HepG2 (cell line): ENCODE results near the gene FRK. TPM values are rescaled to one million over a fixed set of nuclear protein-coding genes. Genes with fewer than 3 reads are reported as not detected.

Source experiments
- ATF6 ChIP-seq: sonication (generic); formaldehyde crosslinking; conservative IDR thresholded peaks from 2 replicates; pipeline ENCODE4 v1.4.0; 2020; ENCODE audit warnings: missing genetic modification reagents
- EEA1 ChIP-seq: sonication (generic); formaldehyde crosslinking; IDR thresholded peaks from 2 replicates; pipeline ENCODE4 v1.5.1; 2020; ENCODE audit warnings: mild to moderate bottlenecking, missing genetic modification reagents, borderline replicate concordance
- GATA4 ChIP-seq: sonication (generic); IDR thresholded peaks from 2 replicates; pipeline ENCODE4 v1.6.1; 2016; ENCODE audit warnings: antibody characterized with exemption, low read depth, borderline replicate concordance
- HDAC1 ChIP-seq: sonication (generic); formaldehyde crosslinking; IDR thresholded peaks from 2 replicates; pipeline ENCODE4 v1.5.1; 2020; ENCODE audit warnings: mild to moderate bottlenecking, missing genetic modification reagents
- HDAC6 ChIP-seq: fragments of 200-600 bp; sonication (generic); IDR thresholded peaks from 2 replicates; pipeline ENCODE4 v1.7.0; 2017; ENCODE audit warnings: mild to moderate bottlenecking, antibody characterized with exemption, low read length, low read depth
- NRL ChIP-seq: sonication (generic); formaldehyde crosslinking; IDR thresholded peaks from 2 replicates; pipeline ENCODE4 v1.5.0; 2020; ENCODE audit warnings: missing genetic modification reagents, mild to moderate bottlenecking, moderate library complexity, borderline replicate concordance
- RBFOX2 ChIP-seq: fragments of 200-400 bp; formaldehyde crosslinking; IDR thresholded peaks from 2 replicates; pipeline ENCODE4 v1.6.1; 2017; ENCODE audit warnings: low read depth, mild to moderate bottlenecking, low read length
- SALL1 ChIP-seq: sonication (generic); formaldehyde crosslinking; IDR thresholded peaks from 2 replicates; pipeline ENCODE4 v1.8.0; 2022; ENCODE audit warnings: mild to moderate bottlenecking, missing genetic modification reagents
- THAP11 ChIP-seq: IDR thresholded peaks from 2 replicates; pipeline ENCODE4 v1.6.1; 2016; ENCODE audit warnings: missing biosample characterization, missing genetic modification reagents
- TP53 ChIP-seq: sonication (generic); formaldehyde crosslinking; conservative IDR thresholded peaks from 2 replicates; pipeline ENCODE4 v1.4.0; 2020; ENCODE audit warnings: missing genetic modification reagents
- ZNF121 ChIP-seq: sonication (generic); formaldehyde crosslinking; IDR thresholded peaks from 2 replicates; pipeline ENCODE4 v1.5.0; 2020; ENCODE audit warnings: mild to moderate bottlenecking, missing genetic modification reagents
- ZNF317 ChIP-seq: sonication (generic); formaldehyde crosslinking; IDR thresholded peaks from 2 replicates; pipeline ENCODE4 v1.5.0; 2020; ENCODE audit warnings: mild to moderate bottlenecking, missing genetic modification reagents
- ZNF432 ChIP-seq: sonication (generic); formaldehyde crosslinking; IDR thresholded peaks from 2 replicates; pipeline ENCODE4 v1.5.0; 2020; ENCODE audit warnings: missing genetic modification reagents, mild to moderate bottlenecking, borderline replicate concordance
- ZNF570 ChIP-seq: sonication (generic); formaldehyde crosslinking; IDR thresholded peaks from 2 replicates; pipeline ENCODE4 v1.4.0; 2020; ENCODE audit warnings: mild to moderate bottlenecking, missing genetic modification reagents, borderline replicate concordance
- ZNF800 ChIP-seq: sonication (generic); formaldehyde crosslinking; IDR thresholded peaks from 2 replicates; pipeline ENCODE4 v1.4.0; 2020; ENCODE audit warnings: missing genetic modification reagents
- polyA plus RNA-seq, 8 experiments: library from polyadenylated mRNA; depleted of rRNA in 3 of 8; stranded (reverse) in 7 of 8; unstranded in 1 of 8; fragments of >200 nt; fragmentation: Illumina TruSeq in 4 of 8; extraction: Trizol in 4 of 8; gene quantifications; 2 replicates each; pipeline versions ENCODE4 v1.2.1 to v1.2.3, GENCODE V29; 2011 to 2016; ENCODE audit warnings: low read depth in 4 of 8, missing spikeins in 1 of 8, mixed read lengths in 1 of 8; ENCODE audit not compliant: insufficient read depth in 1 of 8
- total RNA-seq, 5 experiments: library from RNA; depleted of rRNA; stranded (reverse); fragments of >200 nt; fragmentation: Illumina TruSeq; extraction: Trizol; gene quantifications; 2 replicates each; pipeline ENCODE4 v1.2.3, GENCODE V29; 2016; ENCODE audit warnings: low read depth in 1 of 5
- TF ChIP-seq, protein P1 (sequence below): sonication (generic); formaldehyde crosslinking; IDR thresholded peaks from 2 replicates; pipeline ENCODE4 v1.5.1; 2020; ENCODE audit warnings: missing genetic modification reagents, mild to moderate bottlenecking, borderline replicate concordance
- TF ChIP-seq, protein P2 (sequence below): sonication (generic); formaldehyde crosslinking; IDR thresholded peaks from 2 replicates; pipeline ENCODE4 v1.8.0; 2022; ENCODE audit warnings: mild to moderate bottlenecking, missing genetic modification reagents; ENCODE audit not compliant: insufficient replicate concordance
- TF ChIP-seq, protein P3 (sequence below): sonication (generic); formaldehyde crosslinking; IDR thresholded peaks from 2 replicates; pipeline ENCODE4 v1.5.0; 2020; ENCODE audit warnings: mild to moderate bottlenecking, missing genetic modification reagents

FRK gene
- total and polyA plus RNA-seq, 2 of the 13 experiments (the other 11 are each of a cell fraction or from before 2014, with no cell fraction given): 1.3 to 2.9 TPM

- no peak for TF ChIP-seq ZNF800 (CRISPR knock-in tag)
- TF ChIP-seq RBFOX2: no peak
- TF ChIP-seq HDAC6: no peak
- TF ChIP-seq EEA1: 0 out of 2 replicates have a peak, but pooled peaks have one; percentile 0
- peak; percentile 27; the same call in 1 of the 2 replicates for TF ChIP-seq SALL1 (CRISPR knock-in tag)
- TF ChIP-seq ZNF570 (CRISPR knock-in tag): no peak
- no peak for TF ChIP-seq ZNF432 (CRISPR knock-in tag)
- TF ChIP-seq ZNF121 (CRISPR knock-in tag): peak; percentile 53; the same call in 1 of the 2 replicates
- TF ChIP-seq, protein P1, sequence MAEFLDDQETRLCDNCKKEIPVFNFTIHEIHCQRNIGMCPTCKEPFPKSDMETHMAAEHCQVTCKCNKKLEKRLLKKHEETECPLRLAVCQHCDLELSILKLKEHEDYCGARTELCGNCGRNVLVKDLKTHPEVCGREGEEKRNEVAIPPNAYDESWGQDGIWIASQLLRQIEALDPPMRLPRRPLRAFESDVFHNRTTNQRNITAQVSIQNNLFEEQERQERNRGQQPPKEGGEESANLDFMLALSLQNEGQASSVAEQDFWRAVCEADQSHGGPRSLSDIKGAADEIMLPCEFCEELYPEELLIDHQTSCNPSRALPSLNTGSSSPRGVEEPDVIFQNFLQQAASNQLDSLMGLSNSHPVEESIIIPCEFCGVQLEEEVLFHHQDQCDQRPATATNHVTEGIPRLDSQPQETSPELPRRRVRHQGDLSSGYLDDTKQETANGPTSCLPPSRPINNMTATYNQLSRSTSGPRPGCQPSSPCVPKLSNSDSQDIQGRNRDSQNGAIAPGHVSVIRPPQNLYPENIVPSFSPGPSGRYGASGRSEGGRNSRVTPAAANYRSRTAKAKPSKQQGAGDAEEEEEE (CRISPR knock-in tag): 0 out of 2 replicates have a peak, but pooled peaks have one; percentile 26
- TF ChIP-seq THAP11 (CRISPR knock-in tag): no peak
- no peak for TF ChIP-seq GATA4
- no peak for TF ChIP-seq TP53
- no peak for TF ChIP-seq NRL (CRISPR knock-in tag)
- TF ChIP-seq ATF6: no peak
- TF ChIP-seq, protein P2, sequence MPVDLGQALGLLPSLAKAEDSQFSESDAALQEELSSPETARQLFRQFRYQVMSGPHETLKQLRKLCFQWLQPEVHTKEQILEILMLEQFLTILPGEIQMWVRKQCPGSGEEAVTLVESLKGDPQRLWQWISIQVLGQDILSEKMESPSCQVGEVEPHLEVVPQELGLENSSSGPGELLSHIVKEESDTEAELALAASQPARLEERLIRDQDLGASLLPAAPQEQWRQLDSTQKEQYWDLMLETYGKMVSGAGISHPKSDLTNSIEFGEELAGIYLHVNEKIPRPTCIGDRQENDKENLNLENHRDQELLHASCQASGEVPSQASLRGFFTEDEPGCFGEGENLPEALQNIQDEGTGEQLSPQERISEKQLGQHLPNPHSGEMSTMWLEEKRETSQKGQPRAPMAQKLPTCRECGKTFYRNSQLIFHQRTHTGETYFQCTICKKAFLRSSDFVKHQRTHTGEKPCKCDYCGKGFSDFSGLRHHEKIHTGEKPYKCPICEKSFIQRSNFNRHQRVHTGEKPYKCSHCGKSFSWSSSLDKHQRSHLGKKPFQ (CRISPR knock-in tag): no peak
- no peak; the same call in 1 of the 2 replicates for TF ChIP-seq HDAC1 (CRISPR knock-in tag)
- 0 out of 2 replicates have a peak, but pooled peaks have one; percentile 14 for TF ChIP-seq ZNF317 (CRISPR knock-in tag)
- TF ChIP-seq, protein P3, sequence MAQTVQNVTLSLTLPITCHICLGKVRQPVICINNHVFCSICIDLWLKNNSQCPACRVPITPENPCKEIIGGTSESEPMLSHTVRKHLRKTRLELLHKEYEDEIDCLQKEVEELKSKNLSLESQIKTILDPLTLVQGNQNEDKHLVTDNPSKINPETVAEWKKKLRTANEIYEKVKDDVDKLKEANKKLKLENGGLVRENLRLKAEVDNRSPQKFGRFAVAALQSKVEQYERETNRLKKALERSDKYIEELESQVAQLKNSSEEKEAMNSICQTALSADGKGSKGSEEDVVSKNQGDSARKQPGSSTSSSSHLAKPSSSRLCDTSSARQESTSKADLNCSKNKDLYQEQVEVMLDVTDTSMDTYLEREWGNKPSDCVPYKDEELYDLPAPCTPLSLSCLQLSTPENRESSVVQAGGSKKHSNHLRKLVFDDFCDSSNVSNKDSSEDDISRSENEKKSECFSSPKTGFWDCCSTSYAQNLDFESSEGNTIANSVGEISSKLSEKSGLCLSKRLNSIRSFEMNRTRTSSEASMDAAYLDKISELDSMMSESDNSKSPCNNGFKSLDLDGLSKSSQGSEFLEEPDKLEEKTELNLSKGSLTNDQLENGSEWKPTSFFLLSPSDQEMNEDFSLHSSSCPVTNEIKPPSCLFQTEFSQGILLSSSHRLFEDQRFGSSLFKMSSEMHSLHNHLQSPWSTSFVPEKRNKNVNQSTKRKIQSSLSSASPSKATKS: no peak
Measured at GRCh38 chr6:116059713-116060571, 749 bp downstream of the FRK start (continued).
